Keratinocyte (primary cell): ENCODE measurements around the gene DGKE.

ENCODE experiments used
- CTCF ChIP-seq, 3 experiments: IDR thresholded peaks in 1 of 3; conservative IDR thresholded peaks in 1 of 3; optimal IDR thresholded peaks in 1 of 3; 2 replicates in 2 of 3; 3 replicates in 1 of 3; pipeline versions ENCODE3 to v1.5.1; 2011; ENCODE audit warnings: low read length in 3 of 3, mild to moderate bottlenecking in 3 of 3, moderate library complexity in 2 of 3, control low read depth in 1 of 3, inconsistent platforms in 1 of 3; ENCODE audit not compliant: insufficient read depth in 2 of 3; ENCODE audit errors: extremely low read depth in 1 of 3
- EZH2 ChIP-seq: IDR thresholded peaks from one replicate; pipeline ENCODE4 v1.6.1; 2012; ENCODE audit warnings: inconsistent platforms, mild to moderate bottlenecking, low read length, moderate library complexity

- no peak for TF ChIP-seq CTCF (optimal IDR thresholded peaks at IDR 0.05 in 1 of 3, IDR thresholded peaks at IDR 0.05 in 1 of 3, conservative IDR thresholded peaks at IDR 0.05 in 1 of 3; ENCODE audit: extremely low read depth in 1 of 3, insufficient read depth in 2 of 3, low read length in 3 of 3)
- TF ChIP-seq EZH2: no peak
Measured at GRCh38 chr17:56913353-56913866, 79.5 kb downstream of the DGKE start.
